T follicular helper cell (primary cell): ENCODE results near the gene SARDH.
"Not testable (repeated sequence)": the region's sequence is repeated elsewhere in the genome, so short reads cannot be mapped to it uniquely, and the experiment has no call there.

Source experiments
- DNase-seq: peaks from one replicate; pipeline ENCODE4 v3.0.0-alpha.2; 2020; ENCODE audit warnings: low read depth

Gene SARDH

DNA sequence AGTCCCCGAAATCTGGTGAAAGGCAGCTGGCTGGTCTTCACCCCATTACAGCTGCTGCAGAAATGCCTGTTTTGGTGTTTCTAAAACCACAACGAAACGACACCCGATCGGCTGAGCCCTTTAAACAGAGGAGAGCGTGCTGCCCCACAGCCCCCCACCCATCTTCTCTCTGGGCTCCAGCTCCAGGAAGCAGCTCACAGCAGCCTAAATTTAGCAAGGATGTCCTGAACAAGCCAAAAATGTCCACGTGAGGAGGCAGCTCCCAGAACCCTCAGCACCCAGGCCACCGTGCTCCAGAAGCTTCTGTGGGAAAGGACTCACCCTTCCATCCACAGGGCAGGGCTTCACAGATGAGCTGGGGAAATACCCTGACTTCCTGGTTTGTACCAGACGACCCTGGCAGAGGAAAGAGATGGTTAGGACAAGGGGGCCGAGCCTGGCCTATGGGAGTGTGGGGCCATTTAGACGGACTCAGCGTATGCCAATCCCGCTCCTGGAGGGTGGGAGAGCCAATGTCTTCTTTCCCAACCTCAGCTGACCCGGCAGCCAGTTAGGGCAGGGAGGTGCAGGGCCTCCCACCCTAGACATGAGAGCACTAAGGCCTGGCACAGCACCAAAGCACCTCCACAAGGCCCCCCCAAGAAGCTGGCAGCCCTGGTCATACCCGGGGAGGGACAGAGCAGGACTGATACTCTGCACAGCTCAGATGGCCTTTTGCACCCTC lies 39.1 kb upstream of the SARDH start:
- DNase-seq: no peak

- DNase-seq: no peak
These were observed 38.1 kb upstream of the SARDH start for GRCh38 chr9:133775951-133776905.

- DNase-seq: no peak
These were observed 37.1 kb upstream of the SARDH start for GRCh38 chr9:133775291-133775690.

GRCh38 chr9:133774799-133775198 lies 36.6 kb upstream of the SARDH start:
- no peak for DNase-seq

GRCh38 chr9:133773889-133774655 lies 35.9 kb upstream of the SARDH start:
- DNase-seq: no peak

DNA sequence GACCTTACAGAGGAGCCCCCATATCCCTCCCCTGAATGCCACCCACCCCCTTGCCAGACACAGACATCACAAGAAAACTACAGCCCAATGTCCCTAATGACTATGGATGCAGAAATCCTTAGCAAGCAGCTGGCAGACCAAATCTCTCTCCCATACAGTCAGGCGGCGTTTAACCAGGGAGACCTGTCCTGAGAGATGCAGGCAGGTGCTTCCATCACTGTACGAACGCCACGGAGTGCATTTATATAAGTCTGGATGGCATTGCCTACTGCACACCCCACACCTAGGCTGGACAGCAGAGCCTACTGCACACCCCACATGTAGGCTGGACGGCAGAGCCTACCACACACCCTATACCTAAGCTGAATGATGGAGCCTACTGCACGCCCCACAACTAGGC lies 34.4 kb upstream of the SARDH start:
- DNase-seq: no peak

DNA sequence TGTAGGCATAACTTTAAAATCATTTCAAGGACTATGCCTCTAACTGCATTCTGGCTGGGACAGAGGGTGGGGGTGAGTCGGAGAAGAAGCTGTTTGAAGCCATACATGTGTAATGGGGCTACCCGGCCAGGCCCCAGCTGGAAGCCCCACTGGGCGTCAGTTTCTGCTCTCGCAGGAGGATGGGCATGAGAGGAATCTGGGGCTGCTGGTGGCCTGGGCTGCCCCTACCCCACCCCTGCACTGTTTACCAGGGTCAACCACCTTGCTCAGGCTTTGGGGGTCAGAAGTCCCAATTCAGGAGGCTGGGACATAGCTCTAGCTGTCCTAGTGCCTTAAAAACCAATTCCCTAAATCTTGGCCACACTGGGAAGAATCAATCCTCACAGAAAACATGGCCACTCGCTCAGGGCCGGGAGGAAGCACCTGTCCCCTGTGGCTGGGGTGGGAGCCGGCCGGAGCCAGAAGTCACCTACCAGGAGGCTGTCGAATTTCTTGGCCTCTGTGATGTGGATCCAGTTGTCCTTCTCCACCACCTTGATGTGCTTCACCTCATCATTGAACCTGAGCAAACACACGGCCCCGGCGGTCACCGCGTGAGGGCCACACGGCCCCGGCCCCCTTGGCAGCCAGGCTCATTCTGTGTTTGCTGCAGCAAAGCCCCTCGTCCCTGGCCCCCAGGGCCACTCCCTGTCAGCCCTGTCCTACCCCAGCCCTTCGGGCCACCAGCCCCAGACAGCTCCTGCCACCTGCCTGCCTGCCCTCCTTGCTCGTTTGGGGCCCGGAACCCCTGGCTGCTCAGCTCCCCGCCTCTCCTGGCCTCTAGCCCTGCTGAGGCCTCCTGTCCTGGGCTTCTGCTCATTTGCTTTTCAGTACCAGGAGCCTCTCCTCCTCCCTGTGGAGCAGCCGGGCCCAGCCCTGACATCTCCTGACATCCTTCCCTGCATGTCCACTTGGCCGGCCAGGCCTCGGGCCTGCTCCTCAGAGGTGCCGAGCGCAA lies 33.6 kb upstream of the SARDH start:
- DNase-seq: no peak

DNA sequence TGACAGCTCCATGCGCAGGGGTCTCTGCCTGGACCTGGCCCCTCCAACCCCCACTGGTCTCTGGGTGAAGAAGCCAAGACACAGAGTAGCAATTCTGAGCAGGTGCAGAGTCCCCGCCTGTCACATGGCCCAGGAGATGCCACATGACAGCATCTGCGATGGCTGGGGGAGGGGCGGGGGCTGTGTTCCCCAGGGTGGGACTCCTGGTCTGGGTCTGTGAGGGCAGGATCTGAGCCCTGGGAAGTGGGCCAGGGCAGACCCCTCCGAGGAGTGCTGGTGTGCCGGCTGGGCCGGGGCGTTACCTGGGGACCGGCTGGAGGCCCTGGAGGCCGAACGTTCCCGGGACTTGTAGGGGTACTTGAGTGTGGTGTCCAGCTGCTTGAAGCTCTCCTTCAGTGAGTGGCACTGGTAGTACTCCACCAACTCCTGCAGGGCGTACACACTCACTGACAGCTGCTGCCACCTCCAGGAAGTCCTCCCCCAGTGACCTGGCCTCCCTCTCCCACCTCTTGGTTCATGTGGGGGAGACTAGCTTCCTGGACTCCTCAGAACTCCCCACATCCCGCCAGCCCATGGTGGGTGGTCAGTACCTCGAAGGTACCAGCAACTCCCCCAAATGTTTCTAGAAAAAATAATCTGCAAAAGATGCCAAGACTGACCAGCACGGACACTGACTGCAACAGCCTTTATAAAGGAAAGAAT lies 32.1 kb upstream of the SARDH start:
- DNase-seq: no peak

- no peak for DNase-seq
These were observed 31.4 kb upstream of the SARDH start for GRCh38 chr9:133769511-133770075.

DNA sequence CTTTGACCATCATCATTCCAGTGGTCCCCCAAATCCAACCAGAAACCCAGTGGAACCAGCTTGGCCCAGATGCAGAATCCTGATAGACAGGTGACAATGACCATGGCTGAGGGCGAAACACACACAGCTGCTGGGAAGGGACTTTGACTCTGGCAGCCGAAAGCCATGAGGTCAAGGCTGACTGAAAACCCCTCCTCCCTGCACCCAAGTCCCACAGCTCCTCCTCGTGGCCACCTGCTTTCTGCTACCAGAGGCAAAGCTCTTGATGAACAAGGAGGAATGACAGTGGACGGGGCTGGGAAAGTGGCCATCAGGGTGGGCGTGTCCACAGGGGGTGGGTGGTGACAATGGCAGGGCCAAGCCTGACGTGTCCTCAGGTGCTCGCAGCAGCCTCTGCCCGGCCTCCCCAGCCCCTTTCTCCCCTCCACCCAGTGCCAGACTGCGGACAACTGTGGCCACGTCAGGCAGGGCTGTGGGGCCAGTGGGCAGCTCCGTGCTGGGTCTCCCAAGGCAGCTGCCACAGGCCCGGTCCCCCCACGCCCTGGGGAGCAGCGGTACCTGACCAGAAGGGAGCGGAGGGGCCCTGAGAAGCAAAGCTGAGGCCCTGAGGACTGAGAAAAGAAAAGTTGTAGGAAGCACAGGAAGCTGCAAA lies 30.8 kb upstream of the SARDH start:
- no peak for DNase-seq

DNA sequence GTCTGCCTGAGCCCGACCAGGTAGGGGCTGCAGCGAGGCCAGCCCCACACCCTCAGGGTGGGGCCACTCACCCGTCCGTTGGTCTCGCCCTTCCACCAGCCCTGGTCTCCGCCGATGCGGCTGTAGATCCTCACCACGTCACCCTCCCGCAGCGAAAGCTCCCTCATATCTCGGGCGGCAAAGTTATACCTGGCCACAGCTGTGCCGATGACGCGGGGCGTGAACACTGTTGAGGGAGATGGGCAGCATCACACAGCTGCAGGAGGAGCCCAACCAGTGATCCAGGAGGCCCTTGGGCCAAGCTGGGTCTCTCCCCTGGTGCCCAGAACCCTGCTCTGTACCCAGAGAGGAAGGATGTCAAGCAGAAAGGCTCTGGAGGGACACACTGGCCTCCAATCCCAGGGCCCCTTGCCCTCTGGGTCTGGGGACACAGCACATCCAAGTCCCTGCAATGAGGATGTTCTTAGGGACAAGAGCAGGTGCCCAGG lies 30.3 kb upstream of the SARDH start:
- DNase-seq: no peak

- no peak for DNase-seq
These were observed 29.5 kb upstream of the SARDH start for GRCh38 chr9:133767625-133768024.

DNA sequence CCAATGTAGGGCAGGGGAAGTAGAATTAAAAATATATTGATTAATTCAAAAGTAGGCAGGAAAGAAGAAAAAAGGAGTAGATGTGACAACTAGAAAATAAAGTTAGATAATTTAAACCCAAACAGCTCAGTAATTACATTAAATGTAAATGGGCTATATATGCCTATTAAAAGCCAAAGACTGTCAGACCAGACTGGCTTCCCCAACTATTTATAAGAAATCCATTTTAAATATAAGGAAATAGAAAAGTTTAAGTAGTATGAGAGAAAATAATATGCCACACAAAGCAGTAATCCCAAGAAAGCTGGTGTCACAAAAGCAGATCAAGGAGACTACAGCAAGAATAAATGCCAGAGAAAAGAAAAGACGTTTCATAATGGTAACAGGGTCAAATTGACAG lies 28.9 kb upstream of the SARDH start:
- no peak for DNase-seq

GRCh38 chr9:133766234-133766633 lies 28.1 kb upstream of the SARDH start:
- DNase-seq: not testable (repeated sequence)

DNA sequence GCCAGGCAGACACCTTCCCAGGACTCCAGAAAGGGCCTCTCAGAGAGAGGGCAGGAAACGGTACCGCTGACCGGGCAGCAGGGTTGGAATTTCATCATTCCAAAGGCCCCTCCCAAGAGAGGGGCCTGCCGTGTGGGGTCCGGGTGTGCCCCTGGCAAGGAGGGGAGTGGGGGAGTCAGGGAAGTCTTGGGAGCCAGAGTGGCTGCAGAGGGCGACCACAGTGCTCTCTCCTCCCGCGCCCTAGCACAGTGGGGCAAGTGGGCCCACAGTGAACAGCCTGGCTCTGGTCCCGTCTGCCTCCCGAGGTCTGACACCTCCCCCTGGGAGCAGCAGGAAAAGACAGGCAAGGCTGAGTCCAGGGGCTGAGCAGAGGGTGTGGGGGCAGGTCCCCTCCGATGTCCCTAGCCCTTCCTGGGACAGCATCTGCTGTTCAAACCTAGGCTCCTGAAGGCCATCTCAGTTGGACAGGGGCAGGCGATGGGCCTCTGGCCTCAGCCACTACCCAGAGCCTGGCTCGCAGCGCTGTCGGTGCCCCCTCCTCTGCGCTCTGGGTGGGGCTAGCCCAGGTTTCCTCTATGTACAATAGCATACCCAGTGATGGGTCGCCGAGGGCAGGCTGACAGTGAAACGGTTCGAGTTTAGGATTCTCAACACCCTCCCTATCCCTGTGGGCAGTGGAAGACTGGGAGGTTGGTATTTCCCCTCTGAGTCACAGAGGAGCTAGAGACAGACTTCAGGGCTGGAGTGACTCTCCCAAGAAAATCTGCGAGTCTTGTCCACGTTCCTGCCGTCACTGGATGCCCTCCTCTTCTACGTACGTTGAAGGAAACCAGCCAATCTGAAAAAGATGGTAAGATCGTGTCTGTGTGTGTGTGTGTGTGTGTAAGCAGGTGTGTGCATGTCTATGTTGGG lies 25.4 kb upstream of the SARDH start:
- no peak for DNase-seq

DNA sequence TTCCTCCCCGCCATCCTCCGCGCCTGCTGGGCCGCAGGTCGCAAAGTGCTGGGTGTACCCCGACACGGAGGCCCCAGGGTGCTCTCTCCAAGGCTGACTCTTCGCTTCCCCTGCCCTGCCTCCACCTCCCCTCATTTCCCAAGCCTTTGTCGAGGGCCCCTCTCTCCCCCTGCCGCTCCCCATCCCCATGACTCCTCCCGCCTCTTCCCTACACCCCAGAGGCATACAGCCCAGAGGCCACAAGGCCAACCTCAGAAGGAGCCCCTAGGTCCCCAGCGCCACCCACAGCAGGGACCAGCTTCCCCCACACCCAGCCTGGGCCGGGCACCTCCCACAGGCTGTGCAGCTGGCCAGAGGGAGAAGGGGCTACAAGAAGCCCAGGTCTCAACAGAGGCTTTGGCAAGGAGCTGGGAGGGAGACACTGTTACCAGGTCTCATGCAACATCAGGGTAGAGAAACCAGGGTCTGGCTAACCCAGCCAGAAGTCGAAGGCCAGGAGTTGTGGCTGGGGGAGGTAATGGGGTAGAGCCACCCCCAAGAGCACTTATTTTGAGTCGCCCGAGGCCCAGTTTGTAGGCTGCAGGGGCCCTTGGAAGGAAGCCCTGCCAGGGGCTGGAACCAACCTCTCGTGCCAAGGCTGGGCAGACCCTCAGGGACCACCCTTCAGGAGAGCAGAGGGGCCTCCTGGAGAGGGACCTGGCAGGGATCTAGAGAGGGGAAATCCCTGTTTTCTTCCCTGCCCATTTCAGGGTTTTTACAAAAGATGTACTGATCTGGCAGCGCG lies 24.5 kb upstream of the SARDH start:
- no peak for DNase-seq

GRCh38 chr9:133761641-133762248 lies 23.6 kb upstream of the SARDH start:
- no peak for DNase-seq
